HG03469 (cell line): ENCODE results near the gene CNGA3.

Source experiments
- ATAC-seq: cut with Tn5 transposase; IDR thresholded peaks from one replicate; pipeline ENCODE4 v1.9.1; 2021; ENCODE audit warnings: mild to moderate bottlenecking, moderate library complexity, moderate number of reproducible peaks; ENCODE audit not compliant: unreplicated experiment

CNGA3 gene

GRCh38 chr2:98376301-98376910 is 30.1 kb downstream of the CNGA3 start:
- ATAC-seq: no peak

- ATAC-seq: no peak
Observed at GRCh38 chr2:98376996-98377395, 30.7 kb downstream of the CNGA3 start.

- no peak for ATAC-seq
Observed at GRCh38 chr2:98377544-98377943, 31.3 kb downstream of the CNGA3 start.

GRCh38 chr2:98378196-98378595 is 31.9 kb downstream of the CNGA3 start:
- ATAC-seq: no peak

- ATAC-seq: no peak
Observed at GRCh38 chr2:98378901-98379300, 32.6 kb downstream of the CNGA3 start.

- ATAC-seq: no peak
Observed at GRCh38 chr2:98379311-98380202, 33.3 kb downstream of the CNGA3 start.

GRCh38 chr2:98380203-98380535 is 33.9 kb downstream of the CNGA3 start:
- ATAC-seq: no peak

GRCh38 chr2:98381494-98381893 is 35.2 kb downstream of the CNGA3 start:
- ATAC-seq: no peak

- no peak for ATAC-seq
Observed at GRCh38 chr2:98382086-98382485, 35.8 kb downstream of the CNGA3 start.

GRCh38 chr2:98382739-98383138 is 36.5 kb downstream of the CNGA3 start:
- ATAC-seq: no peak

- ATAC-seq: no peak
Observed at GRCh38 chr2:98383166-98383565, 36.9 kb downstream of the CNGA3 start.

GRCh38 chr2:98385050-98385699 is 38.9 kb downstream of the CNGA3 start:
- no peak for ATAC-seq

- no peak for ATAC-seq
Observed at GRCh38 chr2:98387478-98387877, 41.2 kb downstream of the CNGA3 start.

- ATAC-seq: no peak
Observed at GRCh38 chr2:98388081-98388480, 41.8 kb downstream of the CNGA3 start.

- no peak for ATAC-seq
Observed at GRCh38 chr2:98388601-98389250, 42.5 kb downstream of the CNGA3 start.

GRCh38 chr2:98389251-98389605 is 43.0 kb downstream of the CNGA3 start:
- ATAC-seq: no peak

- ATAC-seq: no peak
Observed at GRCh38 chr2:98390571-98391476, 44.6 kb downstream of the CNGA3 start.

GRCh38 chr2:98391581-98392270 is 45.5 kb downstream of the CNGA3 start:
- no peak for ATAC-seq

GRCh38 chr2:98393354-98393753 is 47.1 kb downstream of the CNGA3 start:
- ATAC-seq: no peak

GRCh38 chr2:98394595-98395153 is 48.4 kb downstream of the CNGA3 start:
- ATAC-seq: no peak
